ENCODE measurements around the gene PHF21A.
"Not testable (repeated sequence)": the region's sequence is repeated elsewhere in the genome, so short reads cannot be mapped to it uniquely, and the experiment has no call there.

PHF21A gene

DNA sequence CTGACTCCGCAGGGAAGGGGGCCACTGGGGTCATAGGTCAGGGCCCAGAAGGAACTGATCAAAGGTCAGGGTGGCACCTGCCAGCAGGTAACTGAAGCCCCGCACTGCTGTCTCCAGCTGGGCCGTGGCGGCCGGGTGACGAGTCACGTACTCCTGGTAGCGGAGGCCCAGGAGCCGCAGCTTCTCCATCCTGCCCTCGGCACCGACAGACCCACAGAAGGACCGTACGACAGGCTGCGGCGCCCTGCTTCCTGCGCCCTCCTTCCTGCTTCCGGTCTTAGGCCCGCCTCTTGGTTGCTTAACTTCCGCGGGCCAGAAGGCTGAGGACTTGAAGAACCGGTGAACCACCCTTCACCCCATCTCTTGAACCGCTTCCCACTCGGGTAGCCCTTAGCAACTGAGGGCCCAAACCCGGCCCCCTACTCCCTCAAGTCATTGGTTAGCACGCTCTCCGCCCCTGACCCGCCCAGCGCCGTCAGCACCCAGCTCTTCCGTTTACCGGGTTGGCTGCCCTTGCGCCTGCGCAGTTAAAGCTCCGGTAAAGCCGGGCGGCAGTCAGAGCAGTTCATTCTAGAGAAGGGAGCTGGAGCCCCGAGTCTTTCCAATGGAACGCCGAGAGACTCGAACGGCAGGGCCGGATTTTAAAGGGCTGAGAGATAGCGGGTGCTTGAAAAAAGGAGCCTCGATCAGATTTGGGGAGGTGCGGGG, 203.5 kb downstream of the PHF21A start, which contains the start of gene PEX16:
Gene PEX16 (minus strand): TSS at position 255 of the 708 bp plus-strand sequence. CDS start 66 bp downstream, at position 189.
- DNase-seq: peak; percentile 97

GRCh38 chr11:45917286-45917622, 204.0 kb downstream of the PHF21A start:
- no peak for DNase-seq

- no peak for DNase-seq
These were observed 205.8 kb downstream of the PHF21A start for GRCh38 chr11:45915446-45915845.

- DNase-seq: no peak
These were observed 207.2 kb downstream of the PHF21A start for GRCh38 chr11:45913942-45914635.

DNA sequence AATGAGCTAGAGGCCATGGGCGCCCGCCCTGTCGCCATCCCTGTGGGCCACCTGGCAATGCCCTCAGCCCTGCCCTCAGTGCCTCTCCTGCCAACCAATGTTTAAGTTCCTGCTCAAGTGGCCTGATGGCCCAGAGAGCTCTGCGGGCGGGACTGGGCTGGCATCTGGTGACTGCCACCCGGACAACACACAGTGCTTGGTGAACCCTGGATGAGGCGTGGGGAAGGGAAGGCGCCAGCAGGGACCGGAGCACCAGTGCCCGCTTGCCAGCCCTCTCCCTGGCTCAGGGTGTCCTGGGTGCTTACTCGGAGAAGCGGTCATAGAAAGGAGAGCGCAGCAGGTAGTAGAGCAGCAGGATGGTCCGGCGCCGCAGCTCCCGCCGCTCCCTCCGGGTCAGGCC, 207.7 kb downstream of the PHF21A start:
- DNase-seq: no peak

DNA sequence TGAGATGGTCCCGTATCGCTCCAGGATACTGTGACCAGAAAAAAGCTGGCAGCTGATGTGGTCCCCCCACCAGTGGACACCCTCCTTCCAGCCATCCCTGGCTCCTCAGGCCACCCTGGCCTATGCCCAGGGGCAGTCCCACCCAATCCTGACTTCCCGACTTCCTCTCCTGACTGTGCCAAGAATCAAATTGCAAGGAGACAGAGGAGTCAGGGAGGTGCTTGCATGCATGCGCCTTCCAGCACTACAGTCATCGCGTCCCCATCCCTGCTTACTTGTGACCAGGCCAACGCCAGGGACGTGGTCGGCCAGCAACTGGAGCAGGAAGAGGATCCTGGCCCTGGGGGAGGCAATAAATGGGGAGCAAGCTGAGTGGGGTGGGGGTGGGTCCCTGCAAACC, 210.6 kb downstream of the PHF21A start:
- no peak for DNase-seq

- no peak for DNase-seq
These were observed 211.4 kb downstream of the PHF21A start for GRCh38 chr11:45909594-45910475.

DNA sequence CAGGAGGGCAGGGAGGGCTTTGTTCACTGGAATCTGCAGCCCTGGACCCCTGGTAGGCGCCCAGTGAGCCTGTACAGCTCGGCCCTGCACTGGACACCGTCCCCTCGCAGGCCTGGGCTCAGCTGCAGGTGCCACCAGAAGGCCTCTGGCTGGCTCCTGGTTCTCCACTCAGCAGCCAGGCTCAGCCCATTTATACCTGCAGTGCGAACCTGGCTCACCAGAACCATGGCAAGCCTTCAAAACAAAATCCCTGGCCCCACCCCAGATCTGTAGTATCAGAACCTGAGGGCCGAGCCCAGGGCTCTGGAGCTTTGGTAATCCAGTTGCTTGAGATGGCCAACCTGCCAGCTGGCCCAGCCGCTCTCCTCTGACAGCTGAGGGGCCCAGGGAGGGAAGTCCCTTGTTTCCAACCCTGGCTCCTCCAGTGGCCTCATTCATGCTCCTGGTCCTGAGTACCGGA, 213.3 kb downstream of the PHF21A start:
- DNase-seq: no peak

DNA sequence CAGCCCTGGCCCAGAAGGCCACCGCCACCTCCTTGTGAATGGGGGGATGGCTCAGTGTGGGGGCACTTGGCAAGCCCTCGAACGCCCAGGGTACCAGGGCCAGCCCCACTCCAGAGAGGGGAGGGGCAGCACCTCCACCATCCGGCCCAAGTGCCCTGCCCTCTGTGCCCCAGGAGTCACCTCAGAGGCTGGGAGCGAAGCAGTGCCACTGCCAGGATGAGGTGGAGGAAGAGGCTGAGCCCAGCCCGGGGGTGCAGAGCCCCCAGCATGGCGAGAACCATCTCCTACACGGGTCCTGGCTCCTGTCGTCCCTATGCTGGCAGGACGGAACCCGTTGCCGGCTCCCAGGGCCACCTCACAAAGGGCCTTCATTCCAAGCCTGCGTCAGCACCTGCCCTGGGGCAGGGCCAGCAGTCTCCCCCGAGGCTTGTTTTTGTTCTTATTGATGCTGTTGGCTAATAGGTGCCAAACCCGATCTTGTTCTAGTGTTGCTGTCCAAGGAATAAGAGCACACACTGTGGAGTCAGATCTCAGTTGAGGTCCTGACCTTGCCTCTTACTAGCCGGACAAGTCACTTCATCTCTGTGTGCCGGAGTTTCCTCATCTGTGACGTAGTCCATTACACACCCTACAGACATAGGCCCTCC, 214.2 kb downstream of the PHF21A start, which contains the start of gene FREY1:
Gene FREY1 (minus strand): TSS at position 307 of the 647 bp plus-strand sequence. CDS start 26 bp downstream, at position 281.
- DNase-seq: no peak

GRCh38 chr11:45906096-45906682, 215.1 kb downstream of the PHF21A start:
- DNase-seq: no peak

- not testable (repeated sequence) for DNase-seq
These were observed 215.7 kb downstream of the PHF21A start for GRCh38 chr11:45905576-45905975.

DNA sequence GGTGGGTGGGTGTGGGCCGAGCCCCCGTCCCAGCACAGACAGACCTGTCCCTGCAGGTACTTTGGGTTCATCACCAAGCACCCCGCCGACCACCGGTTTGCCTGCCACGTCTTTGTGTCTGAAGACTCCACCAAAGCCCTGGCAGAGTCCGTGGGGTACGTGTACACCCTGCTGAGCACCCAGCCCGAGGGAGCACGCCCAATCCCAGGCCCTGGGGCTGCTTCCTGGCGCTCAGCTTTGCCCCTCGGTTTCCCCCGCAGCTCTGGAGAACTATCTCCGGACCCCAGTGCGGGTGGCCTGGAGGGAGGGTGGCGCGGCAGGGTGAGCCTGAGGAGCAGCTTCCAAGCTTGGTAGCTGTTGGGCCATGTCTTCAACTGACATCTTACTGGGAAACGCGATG, 216.2 kb downstream of the PHF21A start:
- no peak for DNase-seq

- no peak for DNase-seq
These were observed 216.8 kb downstream of the PHF21A start for GRCh38 chr11:45904309-45904915.

DNA sequence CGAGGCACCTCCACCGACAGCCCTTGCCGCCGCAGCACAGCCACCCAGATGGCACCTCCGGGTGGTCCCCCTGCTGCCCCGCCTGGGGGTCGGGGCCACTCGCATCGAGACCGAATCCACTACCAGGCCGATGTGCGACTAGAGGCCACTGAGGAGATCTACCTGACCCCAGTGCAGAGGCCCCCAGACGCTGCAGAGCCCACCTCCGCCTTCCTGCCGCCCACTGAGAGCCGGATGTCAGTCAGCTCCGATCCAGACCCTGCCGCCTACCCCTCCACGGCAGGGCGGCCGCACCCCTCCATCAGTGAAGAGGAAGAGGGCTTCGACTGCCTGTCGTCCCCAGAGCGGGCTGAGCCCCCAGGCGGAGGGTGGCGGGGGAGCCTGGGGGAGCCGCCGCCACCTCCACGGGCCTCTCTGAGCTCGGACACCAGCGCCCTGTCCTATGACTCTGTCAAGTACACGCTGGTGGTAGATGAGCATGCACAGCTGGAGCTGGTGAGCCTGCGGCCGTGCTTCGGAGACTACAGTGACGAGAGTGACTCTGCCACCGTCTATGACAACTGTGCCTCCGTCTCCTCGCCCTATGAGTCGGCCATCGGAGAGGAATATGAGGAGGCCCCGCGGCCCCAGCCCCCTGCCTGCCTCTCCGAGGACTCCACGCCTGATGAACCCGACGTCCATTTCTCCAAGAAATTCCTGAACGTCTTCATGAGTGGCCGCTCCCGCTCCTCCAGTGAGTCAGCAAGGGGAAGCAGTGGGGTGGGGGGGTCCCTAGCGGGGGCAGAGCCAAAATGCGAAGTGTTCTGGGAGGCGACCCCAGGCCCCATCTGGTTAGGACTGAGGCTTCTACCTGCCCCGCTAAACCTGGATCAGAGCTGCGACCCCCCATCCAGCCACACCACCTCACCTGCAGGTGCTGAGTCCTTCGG, 218.5 kb downstream of the PHF21A start:
- DNase-seq: no peak

GRCh38 chr11:45901626-45902025, 219.6 kb downstream of the PHF21A start:
- DNase-seq: no peak

DNA sequence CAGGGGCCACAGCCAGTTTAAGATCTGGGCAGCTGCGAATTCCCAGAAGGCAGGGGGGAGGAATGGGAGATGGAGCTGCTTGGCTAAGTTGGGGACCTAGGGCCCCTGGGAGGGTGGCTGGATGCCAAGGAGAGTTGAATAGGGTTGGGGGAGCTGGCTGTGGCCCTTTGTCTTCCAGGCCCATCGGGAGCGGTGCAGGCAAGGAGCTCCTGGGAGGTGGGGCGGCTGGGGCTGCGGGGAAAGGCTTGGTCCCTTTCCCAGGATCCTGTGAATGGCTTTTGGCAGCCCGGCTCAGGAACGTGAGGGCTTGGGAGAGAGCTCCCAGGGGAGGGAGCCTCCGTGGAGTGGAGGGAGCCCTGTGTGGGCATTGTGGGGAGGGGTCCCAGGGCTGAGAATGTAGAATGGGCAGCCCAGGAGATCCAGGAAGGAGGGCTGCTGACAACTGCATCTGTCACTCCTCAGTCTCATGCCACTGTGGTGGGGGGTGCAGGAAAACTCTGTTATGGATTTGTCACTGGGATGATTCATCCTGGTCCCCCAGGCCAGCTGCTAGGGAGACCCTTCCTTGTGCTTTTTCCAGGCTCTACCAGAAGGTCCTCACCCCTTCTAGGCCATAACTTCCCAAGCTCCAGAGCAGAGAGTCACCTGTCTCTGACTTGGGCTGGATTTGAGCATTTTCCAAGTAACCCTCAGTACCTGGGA, 220.2 kb downstream of the PHF21A start:
- no peak for DNase-seq

GRCh38 chr11:45900175-45900800, 221.0 kb downstream of the PHF21A start:
- not testable (repeated sequence) for DNase-seq

- peak; percentile 44 for DNase-seq
These were observed 221.6 kb downstream of the PHF21A start for GRCh38 chr11:45899448-45900174.

DNA sequence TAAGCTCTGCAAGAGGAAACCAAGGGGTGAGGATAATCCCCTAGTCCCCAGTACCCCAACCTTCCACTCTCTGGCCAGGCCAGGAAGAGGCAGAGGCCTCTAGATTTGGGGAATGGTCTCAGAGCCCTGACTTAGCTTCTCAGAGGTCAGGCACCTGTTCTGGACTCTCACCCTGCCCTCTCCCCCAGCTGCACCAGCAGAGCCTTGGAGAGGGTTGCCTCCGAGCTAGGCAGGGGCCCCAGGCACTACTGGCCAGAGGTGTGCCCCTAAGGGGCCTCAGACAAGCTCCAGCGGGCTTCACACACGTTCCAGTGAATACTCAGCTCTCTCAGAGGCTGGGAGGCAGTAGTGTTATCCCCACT, 222.2 kb downstream of the PHF21A start:
- DNase-seq: no peak
